NCI-H69 (cell line): ENCODE data around the gene ARSK.

Experiments
- DNase-seq: peaks from one replicate; lab custom pipeline; 2025; lab: John Stamatoyannopoulos, UW

The ARSK gene

GRCh38 chr5:95554647-95555548 lies at the start of gene ARSK, which contains the start of gene SKIC3:
ARSK (plus strand) TSS chr5:95555101; CDS start chr5:95555279, 178 bp downstream.
SKIC3 (minus strand) TSS chr5:95554977; CDS start chr5:95547150, 7,827 bp downstream.
- DNase-seq: peak; percentile 99

GRCh38 chr5:95508550-95508949 lies 46.4 kb upstream of the ARSK start:
- no peak for DNase-seq

- no peak for DNase-seq
Measured at GRCh38 chr5:95511606-95512005, 43.3 kb upstream of the ARSK start.

- DNase-seq: no peak
Measured at GRCh38 chr5:95518417-95518816, 36.5 kb upstream of the ARSK start.

GRCh38 chr5:95519151-95519550 lies 35.8 kb upstream of the ARSK start:
- DNase-seq: no peak

- no peak for DNase-seq
Measured at GRCh38 chr5:95519681-95520080, 35.2 kb upstream of the ARSK start.

- DNase-seq: no peak
Measured at GRCh38 chr5:95520206-95520605, 34.7 kb upstream of the ARSK start.

- no peak for DNase-seq
Measured at GRCh38 chr5:95524423-95524822, 30.5 kb upstream of the ARSK start.

- DNase-seq: no peak
Measured at GRCh38 chr5:95526871-95527270, 28.0 kb upstream of the ARSK start.

GRCh38 chr5:95528565-95528964 lies 26.3 kb upstream of the ARSK start:
- no peak for DNase-seq

- no peak for DNase-seq
Measured at GRCh38 chr5:95530416-95530815, 24.5 kb upstream of the ARSK start.

GRCh38 chr5:95531491-95531890 lies 23.4 kb upstream of the ARSK start:
- no peak for DNase-seq

- DNase-seq: no peak
Measured at GRCh38 chr5:95532415-95532814, 22.5 kb upstream of the ARSK start.

- DNase-seq: peak; percentile 6
Measured at GRCh38 chr5:95533106-95533505, 21.8 kb upstream of the ARSK start.

- no peak for DNase-seq
Measured at GRCh38 chr5:95533761-95534160, 21.1 kb upstream of the ARSK start.

GRCh38 chr5:95537501-95537900 lies 17.4 kb upstream of the ARSK start:
- DNase-seq: no peak

- peak; percentile 79 for DNase-seq
Measured at GRCh38 chr5:95543017-95543705, 11.7 kb upstream of the ARSK start.

- peak; percentile 4 for DNase-seq
Measured at GRCh38 chr5:95549030-95549429, 5.9 kb upstream of the ARSK start.

- DNase-seq: no peak
Measured at GRCh38 chr5:95554331-95554646, 612 bp upstream of the ARSK start.

GRCh38 chr5:95555553-95555952 lies 652 bp downstream of the ARSK start:
- DNase-seq: peak; percentile 29

- DNase-seq: no peak
Measured at GRCh38 chr5:95557841-95558240, 2.9 kb downstream of the ARSK start.

- no peak for DNase-seq
Measured at GRCh38 chr5:95562282-95562681, 7.4 kb downstream of the ARSK start.

- no peak for DNase-seq
Measured at GRCh38 chr5:95563367-95563766, 8.5 kb downstream of the ARSK start.
